ENCODE results near the gene INPP5B. TPM values are rescaled to one million over a fixed set of nuclear protein-coding genes. Genes with fewer than 3 reads are reported as not detected.
A peak's percentile ranks its signal among the peaks of the same experiment; 100 is the strongest.

INPP5B gene
- total and polyA plus RNA-seq, 7 donors = 3.8 to 12.8 (median 6.7) TPM

- peaks cover 4 to 68% of the 10 kb centered on the region in 2 donors for H3K36me3 ChIP-seq (ENCODE audit: insufficient read depth in 1 of 2, low read depth in 1 of 2)
- 0 to 1% (median 1%) methylated on average over 46 to 61 of the region's 61 CpGs for WGBS, 3 donors
- intact Hi-C loops (cut with DNase I) = loop anchor here (2.0 to 10.0 kb wide), 2 partner anchors 51 to 165 kb away; partner anchors contain the start of genes CDCA8 (in 1 of the 2) and YRDC (in 1 of the 2)
These were observed 87.1 kb downstream of the INPP5B start, which contains the start of gene MTF1 for GRCh38 chr1:37859507-37860345. MTF1 (minus strand) TSS chr1:37859592; CDS start chr1:37857658, 1,934 bp downstream.

GRCh38 chr1:37858931-37859506 lies 87.8 kb downstream of the INPP5B start:
- H3K27ac ChIP-seq = peak overlapping the region; percentile 95
- TF ChIP-seq CTCF (IDR thresholded peaks at IDR 0.05) = no peak
- no peaks in the 10 kb centered on the region for H3K27me3 ChIP-seq (ENCODE audit: insufficient read depth in 3 of 3, low read length in 2 of 3)
- DNase-seq (peak in 1 of 2 donors; percentile 25), ATAC-seq (peak; percentile 16 to 33 (median 30))
- peak overlapping the region; percentile 99 for H3K4me3 ChIP-seq
- WGBS, 3 donors = 1% methylated on average over 21 of the region's 21 CpGs
- peaks cover 33% of the 10 kb centered on the region for H3K4me1 ChIP-seq
- H3K36me3 ChIP-seq (ENCODE audit: insufficient read depth in 1 of 2, low read depth in 1 of 2) = peaks cover 4 to 68% of the 10 kb centered on the region in 2 donors
- no peaks in the 10 kb centered on the region for H3K9me3 ChIP-seq
- intact Hi-C loops (cut with DNase I) = loop anchor here (2.0 to 10.0 kb wide), 2 partner anchors 50 to 164 kb away; partner anchors contain the start of genes CDCA8 (in 1 of the 2) and YRDC (in 1 of the 2)

More at GRCh38 chr1:37859507-37860345, 87.1 kb downstream of the INPP5B start, which contains the start of gene MTF1:
- peak; percentile 91 for TF ChIP-seq CTCF (IDR thresholded peaks at IDR 0.05)
- Histone ChIP-seq H3K4me3 (peak within 1 kb of the TSS; percentile 99), H3K27ac (peak within 1 kb of the TSS; percentile 95), H3K27me3 (ENCODE audit: insufficient read depth in 3 of 3, low read length in 2 of 3) (no peaks in the 10 kb centered on the region), H3K4me1 (peaks cover 33% of the 10 kb centered on the region), H3K9me3 (no peaks in the 10 kb centered on the region)
- ATAC-seq (peak; percentile 98 to 99 (median 98)), DNase-seq (peak; percentile 97 to 99)

- H3K4me1 ChIP-seq = peaks cover 41% of the 10 kb centered on the region
- intact Hi-C loops (cut with DNase I) = loop anchor here in 1 of 2 donors (2.0 to 10.0 kb wide), 2 partner anchors 42 to 160 kb away; partner anchors contain the start of gene CDCA8
These were observed 92.4 kb downstream of the INPP5B start for GRCh38 chr1:37854406-37854805.

GRCh38 chr1:37853157-37853556 lies 93.7 kb downstream of the INPP5B start:
- Histone ChIP-seq H3K27me3 (ENCODE audit: insufficient read depth in 3 of 3, low read length in 2 of 3) (no peaks in the 10 kb centered on the region), H3K27ac (no peak overlapping the region), H3K36me3 (ENCODE audit: insufficient read depth in 1 of 2, low read depth in 1 of 2) (peaks cover 4 to 41% of the 10 kb centered on the region in 2 donors), H3K9me3 (no peaks in the 10 kb centered on the region), H3K4me1 (peaks cover 34% of the 10 kb centered on the region), H3K4me3 (no peak overlapping the region)
- ATAC-seq (no peak), DNase-seq (no peak)
- intact Hi-C loops (cut with DNase I) = loop anchor here in 1 of 2 donors (10.0 kb wide), 1 partner anchor 158 kb away; the partner anchor contains the start of gene CDCA8
- TF ChIP-seq CTCF (IDR thresholded peaks at IDR 0.05) = no peak

More at GRCh38 chr1:37854406-37854805, 92.4 kb downstream of the INPP5B start:
- ATAC-seq (no peak), DNase-seq (no peak)
- Histone ChIP-seq H3K27me3 (ENCODE audit: insufficient read depth in 3 of 3, low read length in 2 of 3) (no peaks in the 10 kb centered on the region), H3K27ac (no peak overlapping the region), H3K36me3 (ENCODE audit: insufficient read depth in 1 of 2, low read depth in 1 of 2) (peaks cover 4 to 41% of the 10 kb centered on the region in 2 donors), H3K4me3 (no peak overlapping the region), H3K9me3 (no peaks in the 10 kb centered on the region)
- TF ChIP-seq CTCF (IDR thresholded peaks at IDR 0.05) = no peak
- WGBS, 3 donors = 97 to 98% (median 98%) methylated on average over 6 of the region's 6 CpGs

Measured in psoas muscle (tissue), 8 donors.